IMR-90 (cell line): Measurements from ENCODE around the gene COL23A1. TPM values are rescaled to one million over a fixed set of nuclear protein-coding genes. Genes with fewer than 3 reads are reported as not detected.

Source experiments
- ATAC-seq: fragments of 200-7000 bp; cut with Tn5 transposase; 2 replicates; pipeline ENCODE4 v1.9.1; 2020; ENCODE audit warnings: low read depth, mild to moderate bottlenecking, moderate library complexity
- BruUV-seq: library from RNA; stranded (reverse); fragments of 400-500 nt; replicated peaks from 2 replicates; lab custom pipeline; 2021; lab: Mats Ljungman, UMichigan
- CTCF ChIA-PET: fragments of 300-600 bp; formaldehyde crosslinking; extraction: SDS; loops from one replicate; lab custom pipeline; 2021; ENCODE audit warnings: antibody characterized with exemption; lab: Yijun Ruan, JAX
- POLR2A ChIA-PET: fragments of 300-600 bp; sonication (Branson Sonifier 250); formaldehyde crosslinking; loops from one replicate; lab custom pipeline; 2022; ENCODE audit warnings: antibody characterized with exemption; ENCODE audit not compliant: unreplicated experiment; lab: Charles Lee
- DNase-seq: peaks from one replicate; pipeline ENCODE4 v3.0.0; 2013
- H2AFZ ChIP-seq: replicated peaks from 2 replicates; pipeline ENCODE3; 2013; ENCODE audit warnings: low read length, mild to moderate bottlenecking; ENCODE audit not compliant: poor library complexity
- H2AK5ac ChIP-seq: 2 replicates; pipeline ENCODE4 v1.6.1; 2013; ENCODE audit warnings: low read depth, low read length, inconsistent platforms
- H2AK9ac ChIP-seq: replicated peaks from 2 replicates; pipeline ENCODE3; 2013; ENCODE audit warnings: mild to moderate bottlenecking, low read depth, low read length, moderate library complexity; ENCODE audit not compliant: poor library complexity
- H2BK120ac ChIP-seq: 2 replicates; pipeline ENCODE4 v1.6.1; 2013; ENCODE audit warnings: low read depth, low read length, inconsistent platforms
- H2BK15ac ChIP-seq: 3 replicates; pipeline ENCODE4 v1.6.1; 2013; ENCODE audit warnings: low read depth, low read length, inconsistent platforms
- H2BK20ac ChIP-seq: 2 replicates; pipeline ENCODE4 v1.6.1; 2013; ENCODE audit warnings: low read depth, mild to moderate bottlenecking, inconsistent platforms, low read length, moderate library complexity
- H2BK5ac ChIP-seq: 2 replicates; pipeline ENCODE4 v1.6.1; 2013; ENCODE audit warnings: mild to moderate bottlenecking, low read depth, low read length, inconsistent platforms; ENCODE audit not compliant: poor library complexity, severe bottlenecking
- H3K14ac ChIP-seq: replicated peaks from 2 replicates; pipeline ENCODE4 v1.6.1; 2013; ENCODE audit warnings: low read depth, low read length, inconsistent platforms
- H3K18ac ChIP-seq: 2 replicates; pipeline ENCODE4 v1.6.1; 2013; ENCODE audit warnings: low read depth, low read length, control low read depth
- H3K23ac ChIP-seq: 2 replicates; pipeline ENCODE4 v1.6.1; 2013; ENCODE audit warnings: low read depth, low read length, inconsistent platforms
- H3K27ac ChIP-seq: 2 replicates; pipeline ENCODE4 v1.5.1; 2013; ENCODE audit warnings: mild to moderate bottlenecking, control low read depth, low read length; ENCODE audit not compliant: insufficient read depth
- H3K27me3 ChIP-seq: 2 replicates; pipeline ENCODE4 v1.6.1; 2013; ENCODE audit warnings: low read length; ENCODE audit not compliant: control insufficient read depth, insufficient read depth
- H3K36me3 ChIP-seq: 2 replicates; pipeline ENCODE4 v1.6.1; 2013; ENCODE audit warnings: low read length, mixed read lengths; ENCODE audit not compliant: control insufficient read depth, insufficient read depth
- H3K4ac ChIP-seq: 2 replicates; pipeline ENCODE4 v1.6.1; 2013; ENCODE audit warnings: low read depth, low read length, inconsistent platforms
- H3K4me1 ChIP-seq: 2 replicates; pipeline ENCODE4 v1.6.1; 2013; ENCODE audit warnings: low read length, mixed read lengths; ENCODE audit not compliant: control insufficient read depth, insufficient read depth
- H3K4me2 ChIP-seq: 2 replicates; pipeline ENCODE4 v1.6.1; 2013; ENCODE audit warnings: low read depth, mild to moderate bottlenecking, control low read depth, low read length, moderate library complexity
- H3K4me3 ChIP-seq: 2 replicates; pipeline ENCODE4 v1.5.1; 2013; ENCODE audit warnings: low read depth, mild to moderate bottlenecking, control low read depth, low read length, moderate library complexity; ENCODE audit not compliant: insufficient read depth
- H3K56ac ChIP-seq: 2 replicates; pipeline ENCODE4 v1.6.1; 2013; ENCODE audit warnings: low read length, inconsistent platforms; ENCODE audit not compliant: insufficient read depth; ENCODE audit errors: extremely low read depth
- H3K79me1 ChIP-seq, 2 experiments: 2 replicates each; pipeline ENCODE4 v1.6.1; 2013; ENCODE audit warnings: low read length in 2 of 2, inconsistent platforms in 1 of 2, low read depth in 1 of 2
- H3K9ac ChIP-seq: 2 replicates; pipeline ENCODE4 v1.6.1; 2013; ENCODE audit warnings: low read depth, low read length, control low read depth
- H3K9me1 ChIP-seq: 2 replicates; pipeline ENCODE4 v1.6.1; 2013; ENCODE audit warnings: low read length, inconsistent platforms; ENCODE audit not compliant: insufficient read depth
- H3K9me3 ChIP-seq: 2 replicates; pipeline ENCODE4 v1.6.1; 2013; ENCODE audit warnings: low read length; ENCODE audit not compliant: control insufficient read depth, insufficient read depth
- H4K20me1 ChIP-seq: 2 replicates; pipeline ENCODE4 v1.6.1; 2013; ENCODE audit warnings: low read length, inconsistent platforms; ENCODE audit not compliant: insufficient read depth
- H4K5ac ChIP-seq: 2 replicates; pipeline ENCODE4 v1.6.1; 2013; ENCODE audit warnings: mild to moderate bottlenecking, low read depth, low read length, control low read depth
- H4K8ac ChIP-seq, 2 experiments: 2 replicates each; pipeline ENCODE4 v1.6.1; 2013; ENCODE audit warnings: low read depth in 2 of 2, low read length in 2 of 2, control low read depth in 1 of 2, inconsistent platforms in 1 of 2
- H4K91ac ChIP-seq: 2 replicates; pipeline ENCODE4 v1.6.1; 2013; ENCODE audit warnings: low read depth, low read length, inconsistent platforms; ENCODE audit not compliant: insufficient read depth
- BHLHE40 ChIP-seq: fragments of 150-350 bp; IDR thresholded peaks from 2 replicates; pipeline ENCODE4 v1.6.1; 2016; ENCODE audit warnings: mild to moderate bottlenecking, low read depth, low read length
- CEBPB ChIP-seq: IDR thresholded peaks from 2 replicates; pipeline ENCODE4 v1.6.1; 2012; ENCODE audit warnings: low read depth, low read length, improper control_type of control experiment
- CHD1 ChIP-seq: IDR thresholded peaks from 2 replicates; pipeline ENCODE4 v1.6.1; 2012; ENCODE audit warnings: low read depth, low read length, improper control_type of control experiment
- CTCF ChIP-seq: conservative IDR thresholded peaks from 2 replicates; pipeline ENCODE4 v1.5.1; 2012; ENCODE audit warnings: mild to moderate bottlenecking, low read depth, low read length, improper control_type of control experiment
- FOS ChIP-seq: fragments of 150-350 bp; IDR thresholded peaks from 2 replicates; pipeline ENCODE4 v1.6.1; 2016; ENCODE audit warnings: low read depth, low read length
- MAFK ChIP-seq: IDR thresholded peaks from 2 replicates; pipeline ENCODE4 v1.6.1; 2012; ENCODE audit warnings: low read depth, low read length, improper control_type of control experiment
- MXI1 ChIP-seq: IDR thresholded peaks from 2 replicates; pipeline ENCODE4 v1.6.1; 2012; ENCODE audit warnings: low read depth, mild to moderate bottlenecking, low read length, moderate library complexity, borderline replicate concordance
- NFE2L2 ChIP-seq: fragments of 150-350 bp; IDR thresholded peaks from 2 replicates; pipeline ENCODE4 v1.6.1; 2016; ENCODE audit warnings: low read depth, mild to moderate bottlenecking, low read length
- POLR2A ChIP-seq: IDR thresholded peaks from 2 replicates; pipeline ENCODE4 v1.6.1; 2012; ENCODE audit warnings: mild to moderate bottlenecking, low read depth, low read length
- RAD21 ChIP-seq: IDR thresholded peaks from 2 replicates; pipeline ENCODE4 v1.6.1; 2012; ENCODE audit warnings: low read length, improper control_type of control experiment
- RCOR1 ChIP-seq: IDR thresholded peaks from 2 replicates; pipeline ENCODE4 v1.6.1; 2012; ENCODE audit warnings: mild to moderate bottlenecking, low read length, improper control_type of control experiment; ENCODE audit not compliant: insufficient replicate concordance
- SMC3 ChIP-seq: fragments of 150-350 bp; IDR thresholded peaks from 2 replicates; pipeline ENCODE4 v1.6.1; 2016; ENCODE audit warnings: low read depth, mild to moderate bottlenecking, antibody characterized with exemption, low read length, moderate library complexity
- WGBS, 2 experiments: methylation state at CpG; one replicate each; pipeline versions ENCODE4 v1.1.5 to v1.1.7; 2013; ENCODE audit warnings: missing lambda C conversion rate in 2 of 2; ENCODE audit not compliant: insufficient read length in 1 of 2; ENCODE audit errors: extremely low coverage in 2 of 2; 5-methylcytosine and 5-hydroxymethylcytosine counted together
- dilution Hi-C: fragments of 300-500 bp; cut with HindIII; formaldehyde crosslinking; loops from one replicate; pipeline ENCODE4 v1.14.3; 2018; ENCODE audit warnings: low sequenced_read_pairs; ENCODE audit not compliant: unreplicated experiment
- in situ Hi-C: fragments of 300-500 bp; cut with MboI; formaldehyde crosslinking; loops from 3 replicates; pipeline ENCODE4 v1.14.3; 2019; ENCODE audit warnings: low sequenced_read_pairs, inconsistent platforms, mixed read lengths
- intact Hi-C: fragments of 100-400 bp; cut with micrococcal nuclease; formaldehyde crosslinking; loops from 2 replicates; pipeline ENCODE4 v1.10.0; 2022
- polyA plus RNA-seq, 3 experiments: library from polyadenylated mRNA; depleted of rRNA; stranded (reverse); fragments of >200 nt; gene quantifications; 2 replicates each; pipeline ENCODE4 v1.2.3, GENCODE V29; 2012; ENCODE audit warnings: low replicate concordance in 1 of 3
- total RNA-seq: library from RNA; depleted of rRNA; stranded (reverse); fragments of >200 nt; gene quantifications from 2 replicates; pipeline ENCODE4 v1.2.3, GENCODE V29; 2012
- TF ChIP-seq, protein P1 (sequence below): fragments of 150-350 bp; IDR thresholded peaks from 2 replicates; pipeline ENCODE4 v1.6.1; 2017; ENCODE audit warnings: mild to moderate bottlenecking, antibody characterized with exemption, low read length, low read depth
- TF ChIP-seq, protein P2 (sequence below): fragments of 150-350 bp; IDR thresholded peaks from 2 replicates; pipeline ENCODE4 v1.6.1; 2016; ENCODE audit warnings: low read depth, mild to moderate bottlenecking, low read length, moderate library complexity, borderline replicate concordance

The COL23A1 gene
- total and polyA plus RNA-seq, 2 of the 4 experiments (the other 2 are of a cell fraction), result not detected

DNA sequence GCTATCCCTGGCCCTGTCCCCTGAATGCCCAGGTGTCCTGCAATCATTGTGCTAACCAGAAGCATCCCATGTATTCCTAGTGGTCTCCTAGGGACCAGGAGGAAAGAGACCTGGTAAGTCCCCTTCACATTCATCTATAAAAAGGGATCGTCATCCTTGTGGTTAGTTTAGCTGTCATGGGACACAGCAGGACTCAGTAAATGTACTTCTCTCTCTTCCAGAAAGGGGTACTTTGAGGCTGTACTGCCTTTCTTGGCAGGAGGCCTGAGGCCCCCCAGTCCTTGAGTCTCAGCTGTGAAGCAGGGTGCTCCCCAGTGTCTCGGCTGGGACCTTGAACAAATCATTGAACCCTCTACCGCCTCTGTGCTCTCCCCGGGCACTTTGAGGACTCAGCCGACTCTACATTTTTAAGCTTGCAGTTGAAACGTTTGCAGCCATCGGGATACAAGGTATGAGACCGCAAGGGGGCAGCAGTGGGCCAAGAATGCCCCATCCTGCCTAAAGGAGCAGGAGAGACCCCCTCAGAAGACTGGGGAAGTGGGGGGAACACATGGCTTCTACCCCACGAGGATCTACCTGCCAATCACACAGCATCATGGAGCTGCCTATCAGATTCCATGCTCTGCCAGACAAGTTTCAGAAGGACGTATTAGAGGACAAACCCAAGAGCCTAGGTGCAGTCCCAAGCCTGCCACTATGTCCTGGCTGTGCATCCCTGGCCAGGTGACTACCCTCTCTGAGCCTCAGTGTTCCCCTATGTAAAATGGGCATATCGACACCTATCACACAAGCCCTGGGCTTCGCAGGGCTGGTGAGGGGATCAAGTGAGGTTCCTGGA, 355.2 kb downstream of the COL23A1 start:
- no peak overlapping the region for H3K4me3 ChIP-seq
- no peak overlapping the region for H3K14ac ChIP-seq
- no peak overlapping the region for H4K91ac ChIP-seq
- H2AFZ ChIP-seq, result peak overlapping the region; percentile 56
- BruUV-seq, result no TSS peak
- H3K36me3 ChIP-seq, result peaks cover 4% of the 10 kb centered on the region
- H3K23ac ChIP-seq, result no peak overlapping the region
- no peak overlapping the region; a peak in 1 of 4 replicates for H4K8ac ChIP-seq
- H2BK120ac ChIP-seq, result no peak overlapping the region
- H2BK20ac ChIP-seq, result no peak overlapping the region
- 0 out of 2 replicates have a peak, but pooled peaks have one; percentile 12 for ATAC-seq
- peaks cover 20% of the 10 kb centered on the region for H3K9me1 ChIP-seq
- dilution Hi-C loops, result no loop called here
- 22% methylated on average over 6 of the region's 12 CpGs; no CpG with 5 or more reads in 1 of the 2 experiments for WGBS, 2 experiments
- no peak overlapping the region for H3K18ac ChIP-seq
- DNase-seq, result peak; percentile 41
- no peak overlapping the region for H2AK5ac ChIP-seq
- intact Hi-C loops, result loop anchor here (1.0 to 5.0 kb wide), 2 partner anchors 316 to 392 kb away; partner anchors contain the start of gene CLK4
- H3K27me3 ChIP-seq, result no peaks in the 10 kb centered on the region
- H3K9me3 ChIP-seq, result no peaks in the 10 kb centered on the region
- no peak overlapping the region for H2BK15ac ChIP-seq
- no peak overlapping the region for H3K27ac ChIP-seq
- no peak overlapping the region for H3K4me2 ChIP-seq
- in situ Hi-C loops, result no loop called here
- peaks cover 9% of the 10 kb centered on the region for H3K4me1 ChIP-seq
- H3K9ac ChIP-seq, result no peak overlapping the region
- H3K56ac ChIP-seq, result no peak overlapping the region
- H2BK5ac ChIP-seq, result no peak overlapping the region
- peaks cover 6% of the 10 kb centered on the region; the same call in 1 of the 2 replicates for H4K20me1 ChIP-seq
- POLR2A ChIA-PET, result no interaction called here
- H4K5ac ChIP-seq, result no peak overlapping the region
- H2AK9ac ChIP-seq, result peak overlapping the region; percentile 58
- CTCF ChIA-PET, result no interaction called here
- H3K4ac ChIP-seq, result no peak overlapping the region
- peaks cover 19 to 21% of the 10 kb centered on the region in 2 experiments for H3K79me1 ChIP-seq
- no peak for TF ChIP-seq BHLHE40
- no peak for TF ChIP-seq CEBPB
- TF ChIP-seq NFE2L2, result no peak
- TF ChIP-seq CTCF, result peak; percentile 69
- TF ChIP-seq, protein P1, sequence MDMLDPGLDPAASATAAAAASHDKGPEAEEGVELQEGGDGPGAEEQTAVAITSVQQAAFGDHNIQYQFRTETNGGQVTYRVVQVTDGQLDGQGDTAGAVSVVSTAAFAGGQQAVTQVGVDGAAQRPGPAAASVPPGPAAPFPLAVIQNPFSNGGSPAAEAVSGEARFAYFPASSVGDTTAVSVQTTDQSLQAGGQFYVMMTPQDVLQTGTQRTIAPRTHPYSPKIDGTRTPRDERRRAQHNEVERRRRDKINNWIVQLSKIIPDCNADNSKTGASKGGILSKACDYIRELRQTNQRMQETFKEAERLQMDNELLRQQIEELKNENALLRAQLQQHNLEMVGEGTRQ, result no peak
- TF ChIP-seq MXI1, result no peak
- no peak for TF ChIP-seq RCOR1
- TF ChIP-seq MAFK, result no peak
- TF ChIP-seq RAD21, result peak; percentile 64
- peak; percentile 45; the same call in 1 of the 2 replicates for TF ChIP-seq SMC3
- no peak for TF ChIP-seq POLR2A
- TF ChIP-seq CHD1, result no peak
- TF ChIP-seq, protein P2, sequence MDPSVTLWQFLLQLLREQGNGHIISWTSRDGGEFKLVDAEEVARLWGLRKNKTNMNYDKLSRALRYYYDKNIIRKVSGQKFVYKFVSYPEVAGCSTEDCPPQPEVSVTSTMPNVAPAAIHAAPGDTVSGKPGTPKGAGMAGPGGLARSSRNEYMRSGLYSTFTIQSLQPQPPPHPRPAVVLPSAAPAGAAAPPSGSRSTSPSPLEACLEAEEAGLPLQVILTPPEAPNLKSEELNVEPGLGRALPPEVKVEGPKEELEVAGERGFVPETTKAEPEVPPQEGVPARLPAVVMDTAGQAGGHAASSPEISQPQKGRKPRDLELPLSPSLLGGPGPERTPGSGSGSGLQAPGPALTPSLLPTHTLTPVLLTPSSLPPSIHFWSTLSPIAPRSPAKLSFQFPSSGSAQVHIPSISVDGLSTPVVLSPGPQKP, result no peak
- no peak for TF ChIP-seq FOS
